Testis (tissue), 3 donors: Measurements from ENCODE around the gene KRT72. TPM values are rescaled to one million over a fixed set of nuclear protein-coding genes. Genes with fewer than 3 reads are reported as not detected.

Experiments
- DNase-seq: peaks from one replicate; pipeline ENCODE4 v3.0.0-alpha.2; 2019
- H3K27ac ChIP-seq, 2 donors: fragments of 200-600 bp; sonication (generic); one replicate each; pipeline ENCODE4 v1.5.1; 2019
- H3K27me3 ChIP-seq: fragments of 200-600 bp; sonication (generic); one replicate; pipeline ENCODE4 v1.5.1; 2019
- H3K36me3 ChIP-seq: fragments of 200-600 bp; sonication (generic); one replicate; pipeline ENCODE4 v1.5.1; 2017; ENCODE audit warnings: low read depth; ENCODE audit errors: missing control alignments
- H3K4me1 ChIP-seq: fragments of 200-600 bp; sonication (generic); one replicate; pipeline ENCODE4 v1.5.1; 2019
- H3K4me3 ChIP-seq, 2 donors: fragments of 200-600 bp; sonication (generic); one replicate each; pipeline ENCODE4 v1.5.1; 2017 to 2019
- H3K9me3 ChIP-seq: fragments of 200-600 bp; sonication (generic); one replicate; pipeline ENCODE4 v1.5.1; 2017
- POLR2A ChIP-seq: fragments of 450-650 bp; IDR thresholded peaks from one replicate; pipeline ENCODE4 v1.6.1; 2017; ENCODE audit warnings: antibody characterized with exemption, mild to moderate bottlenecking, moderate library complexity
- WGBS, 2 donors: methylation state at CpG; one replicate each; pipeline ENCODE4 v1.1.5; 2018; 5-methylcytosine and 5-hydroxymethylcytosine counted together
- intact Hi-C: fragments of 100-400 bp; cut with DNase I; formaldehyde crosslinking; loops from one replicate; pipeline ENCODE4 v1.15.1; 2023; ENCODE audit warnings: low total_unique reads
- polyA plus RNA-seq: library from polyadenylated mRNA; stranded (reverse); fragments of 350-450 nt; fragmentation: Illumina TruSeq; extraction: RNeasy Lipid Tissue Mini Kit (QIAGEN cat#74804); gene quantifications from one replicate; pipeline ENCODE4 v1.2.3, GENCODE V29; 2014; ENCODE audit warnings: low read depth, low replicate concordance; ENCODE audit not compliant: insufficient read depth
- total RNA-seq, 2 donors: library from RNA; depleted of rRNA; stranded (reverse); fragments of >200 nt; gene quantifications; one replicate each; pipeline ENCODE4 v1.2.3, GENCODE V29; 2016
- TF ChIP-seq, protein P1 (sequence below), 3 experiments: fragments of 450-650 bp in 2 of 3; fragments of 200-600 bp in 1 of 3; sonication (generic) in 1 of 3; IDR thresholded peaks; one replicate each; pipeline ENCODE4 v1.5.1; 2016 to 2019; ENCODE audit warnings: antibody characterized with exemption in 3 of 3, mild to moderate bottlenecking in 2 of 3, moderate library complexity in 1 of 3

KRT72 gene
- total and polyA plus RNA-seq, 3 donors from 2014 or later, result 11.7 to 85.0 (median 16.5) TPM

DNA sequence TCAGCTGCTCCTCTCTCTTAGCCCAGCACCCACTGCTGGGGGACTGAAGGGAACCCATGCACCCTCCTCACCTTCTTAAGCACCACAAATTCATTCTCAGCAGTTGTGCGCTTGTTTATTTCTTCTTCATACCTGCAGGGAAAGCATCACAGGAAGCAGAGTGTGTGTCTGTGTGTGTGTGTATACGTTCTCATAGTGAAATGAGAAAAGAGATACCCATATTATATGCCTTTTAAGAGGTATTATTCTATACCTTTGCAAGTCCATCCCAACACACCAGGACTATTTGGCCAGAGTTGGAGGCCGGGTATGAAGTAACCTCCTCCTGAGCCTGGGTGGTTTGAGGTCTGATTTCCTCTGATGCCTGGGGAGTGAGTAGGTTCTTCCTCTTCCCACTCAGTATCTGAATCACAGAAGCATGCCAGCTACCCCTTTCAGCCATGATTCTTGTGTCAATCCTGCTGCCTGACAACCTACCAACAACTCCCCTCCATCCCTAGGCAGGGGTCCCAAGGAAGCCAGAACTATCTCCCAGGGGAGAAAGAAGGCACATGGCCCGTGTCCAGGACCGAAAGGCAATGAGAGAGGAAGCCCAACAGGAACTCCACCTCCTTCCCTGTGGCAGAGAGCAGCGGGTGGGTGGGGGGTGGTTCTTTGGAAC is 14.1 kb upstream of the KRT72 start:
- 78 to 80% methylated on average over 4 to 6 of the region's 6 CpGs for WGBS, 2 donors

DNA sequence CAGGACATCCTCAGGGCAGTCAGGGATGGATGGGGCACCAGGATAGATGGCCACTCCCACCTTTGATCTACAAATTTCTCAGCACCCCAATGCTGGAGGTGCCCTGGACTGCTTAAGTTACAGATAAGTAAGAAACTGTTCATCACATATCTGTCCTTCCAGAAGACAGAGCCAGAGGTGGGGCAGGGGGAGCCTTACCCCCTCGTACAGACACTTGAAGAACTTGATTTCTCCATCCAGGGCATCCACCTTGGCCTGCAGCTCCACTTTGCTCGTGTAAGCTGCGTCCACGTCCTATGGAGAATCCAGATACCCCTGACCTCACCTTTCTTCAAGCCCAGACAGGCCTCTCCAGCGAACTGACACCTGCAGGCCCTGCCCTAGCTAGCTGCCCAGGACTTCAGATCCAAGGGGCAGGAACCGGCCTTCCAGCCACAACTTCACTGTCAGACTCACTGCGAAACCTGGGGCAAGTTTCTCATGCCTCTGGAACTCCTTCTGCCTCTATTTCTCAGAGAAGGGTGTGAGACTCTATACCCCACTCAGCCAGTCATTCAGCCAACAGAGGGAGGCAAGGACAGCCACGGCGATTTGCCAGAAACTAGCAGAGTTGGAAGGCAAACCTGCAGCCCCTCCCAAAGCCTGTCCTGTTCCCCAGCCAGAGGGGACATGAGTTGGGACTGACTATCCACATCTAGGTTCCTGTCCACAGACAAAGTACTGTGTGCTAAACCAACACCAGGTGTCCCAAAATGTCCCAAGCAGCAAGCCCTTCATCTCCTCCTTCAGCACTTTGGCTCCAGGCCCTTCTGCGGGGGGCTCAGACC is 13.3 kb upstream of the KRT72 start:
- no peaks in the 10 kb centered on the region for H3K9me3 ChIP-seq
- TF ChIP-seq, protein P1, sequence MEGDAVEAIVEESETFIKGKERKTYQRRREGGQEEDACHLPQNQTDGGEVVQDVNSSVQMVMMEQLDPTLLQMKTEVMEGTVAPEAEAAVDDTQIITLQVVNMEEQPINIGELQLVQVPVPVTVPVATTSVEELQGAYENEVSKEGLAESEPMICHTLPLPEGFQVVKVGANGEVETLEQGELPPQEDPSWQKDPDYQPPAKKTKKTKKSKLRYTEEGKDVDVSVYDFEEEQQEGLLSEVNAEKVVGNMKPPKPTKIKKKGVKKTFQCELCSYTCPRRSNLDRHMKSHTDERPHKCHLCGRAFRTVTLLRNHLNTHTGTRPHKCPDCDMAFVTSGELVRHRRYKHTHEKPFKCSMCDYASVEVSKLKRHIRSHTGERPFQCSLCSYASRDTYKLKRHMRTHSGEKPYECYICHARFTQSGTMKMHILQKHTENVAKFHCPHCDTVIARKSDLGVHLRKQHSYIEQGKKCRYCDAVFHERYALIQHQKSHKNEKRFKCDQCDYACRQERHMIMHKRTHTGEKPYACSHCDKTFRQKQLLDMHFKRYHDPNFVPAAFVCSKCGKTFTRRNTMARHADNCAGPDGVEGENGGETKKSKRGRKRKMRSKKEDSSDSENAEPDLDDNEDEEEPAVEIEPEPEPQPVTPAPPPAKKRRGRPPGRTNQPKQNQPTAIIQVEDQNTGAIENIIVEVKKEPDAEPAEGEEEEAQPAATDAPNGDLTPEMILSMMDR (IDR thresholded peaks at IDR 0.05), result no peak
- no peak for TF ChIP-seq POLR2A
- intact Hi-C loops, result no loop called here
- no peak for DNase-seq
- no peaks in the 10 kb centered on the region for H3K27me3 ChIP-seq
- no peak overlapping the region for H3K27ac ChIP-seq
- 83 to 94% methylated on average over 5 to 10 of the region's 10 CpGs for WGBS, 2 donors
- no peaks in the 10 kb centered on the region for H3K36me3 ChIP-seq
- H3K4me1 ChIP-seq, result no peaks in the 10 kb centered on the region
- no peak overlapping the region for H3K4me3 ChIP-seq

More for the DNA sequence above, 14.1 kb upstream of the KRT72 start:
- H3K36me3 ChIP-seq, result no peaks in the 10 kb centered on the region
- no peaks in the 10 kb centered on the region for H3K9me3 ChIP-seq
- H3K27ac ChIP-seq, result no peak overlapping the region
- intact Hi-C loops, result no loop called here
- H3K27me3 ChIP-seq, result no peaks in the 10 kb centered on the region
- TF ChIP-seq, protein P1 (IDR thresholded peaks at IDR 0.05), result no peak
- TF ChIP-seq POLR2A, result no peak
- no peaks in the 10 kb centered on the region for H3K4me1 ChIP-seq
- no peak for DNase-seq
- no peak overlapping the region for H3K4me3 ChIP-seq

DNA sequence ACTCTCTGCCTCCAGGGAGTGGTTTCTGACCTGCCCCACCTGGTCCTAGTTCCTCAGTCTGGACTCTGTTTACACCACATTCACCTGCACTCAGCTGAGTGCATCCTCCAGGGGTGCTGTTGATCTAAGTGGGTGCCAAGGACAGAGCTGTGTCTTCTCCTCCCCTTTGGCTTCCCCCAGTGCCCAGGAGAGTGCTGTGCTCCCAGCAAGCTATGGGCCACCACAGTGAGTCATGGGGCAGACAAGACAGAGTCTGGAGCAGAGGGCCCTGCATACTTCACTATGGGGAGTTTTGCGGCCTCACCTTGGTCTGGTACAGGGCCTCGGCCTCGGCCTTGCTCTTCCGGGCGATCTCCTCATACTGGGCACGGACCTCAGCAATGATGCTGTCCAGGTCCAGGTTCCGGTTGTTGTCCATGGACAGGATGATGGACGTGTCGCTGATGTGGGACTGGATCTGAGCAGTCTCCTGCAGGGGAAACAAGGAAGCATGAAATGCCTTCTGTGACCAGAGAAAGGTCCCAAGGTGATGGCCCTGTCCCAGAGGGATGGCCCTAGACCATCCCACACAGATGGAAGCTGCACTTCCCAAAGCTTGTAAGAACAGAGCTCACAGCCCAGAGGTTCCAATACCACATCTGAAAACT is 12.2 kb upstream of the KRT72 start:
- H3K9me3 ChIP-seq, result no peaks in the 10 kb centered on the region
- intact Hi-C loops, result no loop called here
- 92 to 94% methylated on average over 7 to 9 of the region's 9 CpGs for WGBS, 2 donors
- no peaks in the 10 kb centered on the region for H3K4me1 ChIP-seq
- H3K36me3 ChIP-seq, result no peaks in the 10 kb centered on the region
- no peak for DNase-seq
- TF ChIP-seq, protein P1 (IDR thresholded peaks at IDR 0.05), result no peak
- TF ChIP-seq POLR2A, result no peak
- no peaks in the 10 kb centered on the region for H3K27me3 ChIP-seq
- no peak overlapping the region for H3K4me3 ChIP-seq
- no peak overlapping the region for H3K27ac ChIP-seq

GRCh38 chr12:52612431-52613383 is 11.4 kb upstream of the KRT72 start:
- H3K9me3 ChIP-seq, result no peaks in the 10 kb centered on the region
- H3K4me1 ChIP-seq, result no peaks in the 10 kb centered on the region
- no peak overlapping the region for H3K27ac ChIP-seq
- no peaks in the 10 kb centered on the region for H3K27me3 ChIP-seq
- intact Hi-C loops, result no loop called here
- DNase-seq, result no peak
- H3K4me3 ChIP-seq, result no peak overlapping the region
- no peaks in the 10 kb centered on the region for H3K36me3 ChIP-seq
- TF ChIP-seq, protein P1 (IDR thresholded peaks at IDR 0.05), result no peak
- TF ChIP-seq POLR2A, result no peak
- 88 to 91% methylated on average over 5 of the region's 5 CpGs for WGBS, 2 donors
